HEK293T (cell line): Measurements from ENCODE around the gene HGFAC.

ENCODE experiments used
- CTCF ChIA-PET: fragments of 350-600 bp; formaldehyde crosslinking; extraction: SDS; loops from one replicate; lab custom pipeline; 2021; ENCODE audit warnings: antibody characterized with exemption, inconsistent platforms; lab: Yijun Ruan, JAX
- POLR2A ChIA-PET: fragments of 350-600 bp; formaldehyde crosslinking; extraction: SDS; loops from one replicate; lab custom pipeline; 2020; ENCODE audit warnings: antibody characterized with exemption, inconsistent platforms; lab: Yijun Ruan, JAX
- DNase-seq: peaks from one replicate; pipeline ENCODE4 v3.0.0; 2012; ENCODE audit warnings: mixed read lengths; ENCODE audit errors: extremely low spot score
- ARNT ChIP-seq: fragments of 450-650 bp; IDR thresholded peaks from 2 replicates; pipeline ENCODE4 v1.6.1; 2017; ENCODE audit warnings: mild to moderate bottlenecking
- BHLHE40 ChIP-seq: fragments of 450-650 bp; IDR thresholded peaks from 2 replicates; pipeline ENCODE4 v1.6.1; 2016; ENCODE audit warnings: mild to moderate bottlenecking, moderate library complexity, borderline replicate concordance
- CTBP1 ChIP-seq: fragments of 450-650 bp; IDR thresholded peaks from 2 replicates; pipeline ENCODE4 v1.6.1; 2016; ENCODE audit warnings: borderline replicate concordance
- ELF4 ChIP-seq: fragments of 450-650 bp; IDR thresholded peaks from 2 replicates; pipeline ENCODE4 v1.6.1; 2017; ENCODE audit warnings: antibody characterized with exemption
- FOXA1 ChIP-seq: fragments of 450-650 bp; IDR thresholded peaks from 2 replicates; pipeline ENCODE4 v1.6.1; 2016; ENCODE audit warnings: mild to moderate bottlenecking
- FOXK2 ChIP-seq: fragments of 450-650 bp; IDR thresholded peaks from 2 replicates; pipeline ENCODE4 v1.6.1; 2016; ENCODE audit warnings: mild to moderate bottlenecking
- FOXM1 ChIP-seq: fragments of 450-650 bp; IDR thresholded peaks from 2 replicates; pipeline ENCODE4 v1.6.1; 2017; ENCODE audit warnings: mild to moderate bottlenecking, borderline replicate concordance
- HDGF ChIP-seq: fragments of 450-650 bp; IDR thresholded peaks from 2 replicates; pipeline ENCODE4 v1.6.1; 2017; ENCODE audit warnings: antibody characterized with exemption, borderline replicate concordance
- L3MBTL2 ChIP-seq: fragments of 450-650 bp; conservative IDR thresholded peaks from 2 replicates; pipeline ENCODE4 v1.6.1; 2016; ENCODE audit warnings: mild to moderate bottlenecking
- LEF1 ChIP-seq: fragments of 450-650 bp; IDR thresholded peaks from 2 replicates; pipeline ENCODE4 v1.6.1; 2017; ENCODE audit warnings: mild to moderate bottlenecking, borderline replicate concordance
- NFRKB ChIP-seq: fragments of 450-650 bp; IDR thresholded peaks from 2 replicates; pipeline ENCODE4 v1.6.1; 2016; ENCODE audit warnings: mild to moderate bottlenecking, moderate library complexity
- SP1 ChIP-seq: fragments of 450-650 bp; IDR thresholded peaks from 2 replicates; pipeline ENCODE4 v1.6.1; 2017
- SUZ12 ChIP-seq: fragments of 450-650 bp; IDR thresholded peaks from 2 replicates; pipeline ENCODE4 v1.6.1; 2016; ENCODE audit warnings: mild to moderate bottlenecking
- TARDBP ChIP-seq: fragments of 450-650 bp; IDR thresholded peaks from 2 replicates; pipeline ENCODE4 v1.6.1; 2016
- ZNF384 ChIP-seq: fragments of 450-650 bp; IDR thresholded peaks from 2 replicates; pipeline ENCODE4 v1.6.1; 2016
- TF ChIP-seq, protein P1 (sequence below): fragments of 450-650 bp; IDR thresholded peaks from 2 replicates; pipeline ENCODE4 v1.6.1; 2016

Gene HGFAC

GRCh38 chr4:3421470-3421869 is 20.3 kb upstream of the HGFAC start:
- POLR2A ChIA-PET: no interaction called here
- DNase-seq: no peak
- CTCF ChIA-PET: no interaction called here
- TF ChIP-seq SP1 (no peak), ZNF384 (no peak), CTBP1 (no peak), BHLHE40 (no peak), ELF4 (no peak), ARNT (no peak), NFRKB (no peak), LEF1 (no peak), FOXK2 (no peak), FOXA1 (no peak), L3MBTL2 (no peak), HDGF (no peak), TARDBP (no peak), FOXM1 (no peak), SUZ12 (no peak)
- TF ChIP-seq, protein P1, sequence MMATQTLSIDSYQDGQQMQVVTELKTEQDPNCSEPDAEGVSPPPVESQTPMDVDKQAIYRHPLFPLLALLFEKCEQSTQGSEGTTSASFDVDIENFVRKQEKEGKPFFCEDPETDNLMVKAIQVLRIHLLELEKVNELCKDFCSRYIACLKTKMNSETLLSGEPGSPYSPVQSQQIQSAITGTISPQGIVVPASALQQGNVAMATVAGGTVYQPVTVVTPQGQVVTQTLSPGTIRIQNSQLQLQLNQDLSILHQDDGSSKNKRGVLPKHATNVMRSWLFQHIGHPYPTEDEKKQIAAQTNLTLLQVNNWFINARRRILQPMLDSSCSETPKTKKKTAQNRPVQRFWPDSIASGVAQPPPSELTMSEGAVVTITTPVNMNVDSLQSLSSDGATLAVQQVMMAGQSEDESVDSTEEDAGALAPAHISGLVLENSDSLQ: no peak

DNA sequence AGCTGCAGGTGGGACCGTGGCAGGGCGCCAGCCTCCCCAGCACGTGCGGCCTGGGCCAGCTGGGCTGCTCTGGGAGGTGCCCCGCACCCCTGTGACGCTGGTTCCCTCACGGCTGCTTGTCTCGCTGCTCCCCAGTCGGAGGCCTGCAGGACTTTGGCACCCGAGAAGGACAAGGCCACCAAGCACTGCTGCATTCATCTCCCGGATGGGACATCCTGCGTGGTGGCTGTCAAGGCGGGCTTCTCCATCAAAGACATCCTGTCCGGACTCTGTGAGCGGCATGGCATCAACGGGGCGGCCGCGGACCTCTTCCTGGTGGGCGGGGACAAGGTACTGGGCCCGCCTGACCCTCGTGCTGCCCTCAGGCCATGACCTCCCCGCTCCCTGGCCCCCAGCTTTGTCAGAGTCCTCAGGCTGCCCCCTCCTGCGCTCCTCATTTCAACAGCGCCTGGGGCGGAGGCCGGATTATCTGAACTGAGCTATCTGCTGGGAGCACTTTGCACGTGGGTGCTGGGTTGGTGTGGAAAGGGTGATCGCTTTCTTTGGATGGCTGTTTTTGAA is 19.4 kb upstream of the HGFAC start:
- CTCF ChIA-PET: no interaction called here
- DNase-seq: no peak
- POLR2A ChIA-PET: no interaction called here
- no peak for TF ChIP-seq CTBP1
- no peak for TF ChIP-seq FOXA1
- TF ChIP-seq LEF1: no peak
- no peak for TF ChIP-seq TARDBP
- no peak for TF ChIP-seq FOXM1
- TF ChIP-seq SUZ12: no peak

- TF ChIP-seq TARDBP: no peak
- TF ChIP-seq ELF4: no peak
- TF ChIP-seq ARNT: no peak
- TF ChIP-seq, protein P1: no peak
- TF ChIP-seq FOXM1: no peak
- no peak for DNase-seq
Measured at GRCh38 chr4:3422808-3423297, 18.9 kb upstream of the HGFAC start.

DNA sequence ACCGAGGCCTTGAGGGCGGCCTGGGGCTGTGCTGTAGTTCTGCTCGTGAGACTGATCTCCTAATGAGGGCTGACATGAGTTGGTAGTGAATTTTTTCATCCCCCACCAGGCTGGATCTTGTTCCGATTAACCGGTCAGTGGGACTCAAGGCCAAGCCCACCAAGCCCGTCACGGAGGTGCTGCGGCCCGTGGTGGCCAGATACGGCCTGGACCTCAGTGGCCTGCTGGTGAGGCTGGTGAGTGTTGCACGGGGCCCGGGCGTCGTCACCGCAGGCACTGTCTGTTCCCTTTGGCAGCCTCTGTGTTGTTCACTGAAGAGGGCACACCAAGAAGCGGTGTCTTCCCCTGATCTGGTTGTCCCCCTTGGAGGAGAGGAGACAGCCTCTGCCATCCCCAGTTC is 18.4 kb upstream of the HGFAC start:
- DNase-seq: no peak
- CTCF ChIA-PET: no interaction called here
- TF ChIP-seq SP1: no peak
- no peak for TF ChIP-seq FOXM1
- TF ChIP-seq L3MBTL2: no peak
- TF ChIP-seq, protein P1: no peak
- POLR2A ChIA-PET: no interaction called here

More at GRCh38 chr4:3422808-3423297, 18.9 kb upstream of the HGFAC start:
- POLR2A ChIA-PET: no interaction called here
- CTCF ChIA-PET: no interaction called here

- no peak for DNase-seq
- TF ChIP-seq CTBP1 (no peak), TARDBP (no peak), FOXA1 (no peak), LEF1 (no peak), ZNF384 (no peak), FOXK2 (no peak), BHLHE40 (no peak), ELF4 (no peak), FOXM1 (no peak), SUZ12 (no peak), L3MBTL2 (no peak), NFRKB (no peak), HDGF (no peak), SP1 (no peak)
- TF ChIP-seq, protein P1: no peak
- ChIA-PET CTCF (no interaction called here), POLR2A (no interaction called here)
Measured at GRCh38 chr4:3423952-3424351, 17.8 kb upstream of the HGFAC start.

- no peak for DNase-seq
- POLR2A ChIA-PET: no interaction called here
- CTCF ChIA-PET: no interaction called here
- TF ChIP-seq HDGF (no peak), SUZ12 (no peak), NFRKB (no peak), BHLHE40 (no peak), ZNF384 (no peak), LEF1 (no peak), ARNT (no peak), FOXA1 (no peak)
- TF ChIP-seq, protein P1: no peak
Measured at GRCh38 chr4:3424522-3425095, 17.2 kb upstream of the HGFAC start.
